Measurements from ENCODE around the gene ZNF281.
"Not testable (repeated sequence)": the region's sequence is repeated elsewhere in the genome, so short reads cannot be mapped to it uniquely, and the experiment has no call there.

Gene ZNF281

GRCh38 chr1:200448034-200448762 lies 38.4 kb upstream of the ZNF281 start:
- TF ChIP-seq, protein P1, sequence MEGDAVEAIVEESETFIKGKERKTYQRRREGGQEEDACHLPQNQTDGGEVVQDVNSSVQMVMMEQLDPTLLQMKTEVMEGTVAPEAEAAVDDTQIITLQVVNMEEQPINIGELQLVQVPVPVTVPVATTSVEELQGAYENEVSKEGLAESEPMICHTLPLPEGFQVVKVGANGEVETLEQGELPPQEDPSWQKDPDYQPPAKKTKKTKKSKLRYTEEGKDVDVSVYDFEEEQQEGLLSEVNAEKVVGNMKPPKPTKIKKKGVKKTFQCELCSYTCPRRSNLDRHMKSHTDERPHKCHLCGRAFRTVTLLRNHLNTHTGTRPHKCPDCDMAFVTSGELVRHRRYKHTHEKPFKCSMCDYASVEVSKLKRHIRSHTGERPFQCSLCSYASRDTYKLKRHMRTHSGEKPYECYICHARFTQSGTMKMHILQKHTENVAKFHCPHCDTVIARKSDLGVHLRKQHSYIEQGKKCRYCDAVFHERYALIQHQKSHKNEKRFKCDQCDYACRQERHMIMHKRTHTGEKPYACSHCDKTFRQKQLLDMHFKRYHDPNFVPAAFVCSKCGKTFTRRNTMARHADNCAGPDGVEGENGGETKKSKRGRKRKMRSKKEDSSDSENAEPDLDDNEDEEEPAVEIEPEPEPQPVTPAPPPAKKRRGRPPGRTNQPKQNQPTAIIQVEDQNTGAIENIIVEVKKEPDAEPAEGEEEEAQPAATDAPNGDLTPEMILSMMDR (conservative IDR thresholded peaks at IDR 0.05), result no peak

DNA sequence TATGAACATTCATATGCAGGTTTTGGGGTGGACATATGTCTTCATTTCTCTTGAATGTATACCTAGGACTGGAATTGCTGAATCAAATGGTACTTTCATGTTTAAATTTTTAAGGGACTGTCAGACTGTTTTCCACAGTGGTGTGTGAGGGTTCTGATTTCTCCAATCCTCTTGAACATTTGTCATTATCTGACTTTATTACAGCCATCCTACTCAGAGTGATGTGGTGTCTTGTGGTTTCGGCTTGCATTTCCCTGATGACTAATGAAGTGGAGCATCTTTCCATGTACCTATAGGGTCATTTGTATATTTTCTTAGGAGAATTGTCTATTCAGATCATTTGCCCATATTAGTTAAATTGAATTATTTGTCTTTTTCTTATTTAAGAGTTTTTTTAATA lies 35.4 kb upstream of the ZNF281 start:
- TF ChIP-seq, protein P1 (conservative IDR thresholded peaks at IDR 0.05), result no peak
- no peak overlapping the region for H3K27ac ChIP-seq

More at GRCh38 chr1:200448034-200448762, 38.4 kb upstream of the ZNF281 start:
- no peak overlapping the region for H3K27ac ChIP-seq

GRCh38 chr1:200444478-200444877 lies 34.6 kb upstream of the ZNF281 start:
- TF ChIP-seq, protein P1 (conservative IDR thresholded peaks at IDR 0.05), result no peak
- no peak overlapping the region for H3K27ac ChIP-seq

- H3K27ac ChIP-seq, result no peak overlapping the region
- TF ChIP-seq, protein P1 (conservative IDR thresholded peaks at IDR 0.05), result no peak
Observed at GRCh38 chr1:200443860-200444259, 34.0 kb upstream of the ZNF281 start.

- TF ChIP-seq, protein P1 (conservative IDR thresholded peaks at IDR 0.05), result no peak
- no peak overlapping the region for H3K27ac ChIP-seq
Observed at GRCh38 chr1:200442537-200443156, 32.8 kb upstream of the ZNF281 start.

DNA sequence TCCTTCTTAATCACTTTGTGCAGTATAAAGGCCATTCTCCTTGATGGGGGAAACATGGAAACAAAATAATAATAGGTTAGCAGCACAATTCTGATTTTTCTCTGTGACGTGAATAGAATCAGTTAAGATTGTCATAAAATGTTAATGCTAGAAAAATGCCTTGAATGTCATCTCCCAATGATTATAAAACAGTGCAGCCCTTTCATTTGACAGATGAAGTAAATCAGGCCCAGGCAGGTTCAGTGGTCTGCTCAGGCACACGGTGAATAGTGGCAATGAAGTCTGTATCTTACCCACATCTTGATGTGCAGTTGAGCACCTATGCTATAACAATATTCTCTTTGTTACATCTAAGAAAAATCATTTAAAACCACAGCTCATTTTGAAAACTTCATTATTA lies 32.2 kb upstream of the ZNF281 start:
- TF ChIP-seq, protein P1 (conservative IDR thresholded peaks at IDR 0.05), result no peak
- no peak overlapping the region for H3K27ac ChIP-seq

DNA sequence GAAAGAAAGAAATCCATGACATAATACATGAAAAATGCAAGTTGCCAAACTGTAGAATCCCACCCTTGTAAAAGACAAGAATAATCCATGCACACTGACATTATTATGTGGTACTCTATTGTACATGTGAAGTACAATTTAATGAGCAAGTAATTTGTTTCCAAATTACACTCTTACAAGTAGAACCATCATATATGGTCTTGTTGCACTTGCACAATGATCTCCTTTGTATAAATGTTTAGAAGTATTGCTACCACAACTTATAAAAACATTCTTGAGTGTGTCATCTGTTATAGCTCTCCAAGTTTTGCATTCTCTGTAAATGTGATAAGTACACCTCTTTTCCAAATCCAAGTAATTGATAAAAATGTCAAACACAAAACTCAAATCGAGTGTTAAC lies 29.1 kb upstream of the ZNF281 start:
- TF ChIP-seq, protein P1 (conservative IDR thresholded peaks at IDR 0.05), result no peak

GRCh38 chr1:200438413-200438812 lies 28.6 kb upstream of the ZNF281 start:
- not testable (repeated sequence) for H3K27ac ChIP-seq

More for the DNA sequence above, 29.1 kb upstream of the ZNF281 start:
- no peak overlapping the region for H3K27ac ChIP-seq

Measured in VCaP (cell line).